SW480 (cell line): ENCODE results near the gene ZNF747.

Source experiments
- DNase-seq: peaks from one replicate; pipeline ENCODE4 v3.0.0-alpha.2; 2016; ENCODE audit warnings: low spot score

Gene ZNF747

GRCh38 chr16:30515275-30515674, 19.4 kb downstream of the ZNF747 start:
- no peak for DNase-seq

- DNase-seq, result no peak
These were observed 23.1 kb downstream of the ZNF747 start for GRCh38 chr16:30511509-30511908.

GRCh38 chr16:30510376-30510938, 24.2 kb downstream of the ZNF747 start:
- DNase-seq, result no peak

DNA sequence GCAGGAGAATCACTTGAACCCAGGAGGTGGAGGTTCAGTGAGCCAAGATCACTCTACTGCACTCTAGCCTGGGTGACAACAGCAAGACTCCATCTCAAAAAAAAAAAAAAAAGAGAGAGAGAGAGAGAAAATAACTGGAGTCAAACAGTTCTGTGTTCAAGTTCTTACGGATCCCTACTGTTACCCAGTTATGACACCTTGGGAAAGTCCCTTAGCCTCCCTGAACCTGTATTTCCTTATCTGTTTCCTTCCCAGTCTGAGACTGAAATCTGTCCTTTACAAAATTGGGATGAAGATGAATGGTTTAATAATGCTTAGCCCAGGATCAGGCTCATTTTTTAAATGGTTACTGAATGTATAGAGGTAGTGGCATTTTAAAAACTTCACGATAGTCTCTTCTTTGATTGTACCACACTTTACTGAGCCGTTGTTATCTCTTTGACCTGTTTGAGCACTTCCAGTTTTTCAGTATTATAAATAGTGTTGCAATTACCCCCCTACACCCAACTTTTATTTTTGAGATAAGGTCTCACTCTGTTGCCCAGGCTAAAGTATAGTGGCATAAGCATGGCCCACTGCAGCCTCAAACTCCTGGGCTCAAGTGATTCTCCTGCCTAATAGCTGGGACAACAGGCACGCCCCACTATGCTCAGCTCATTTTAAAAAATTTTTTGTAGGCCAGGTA, 25.4 kb downstream of the ZNF747 start:
- no peak for DNase-seq

DNA sequence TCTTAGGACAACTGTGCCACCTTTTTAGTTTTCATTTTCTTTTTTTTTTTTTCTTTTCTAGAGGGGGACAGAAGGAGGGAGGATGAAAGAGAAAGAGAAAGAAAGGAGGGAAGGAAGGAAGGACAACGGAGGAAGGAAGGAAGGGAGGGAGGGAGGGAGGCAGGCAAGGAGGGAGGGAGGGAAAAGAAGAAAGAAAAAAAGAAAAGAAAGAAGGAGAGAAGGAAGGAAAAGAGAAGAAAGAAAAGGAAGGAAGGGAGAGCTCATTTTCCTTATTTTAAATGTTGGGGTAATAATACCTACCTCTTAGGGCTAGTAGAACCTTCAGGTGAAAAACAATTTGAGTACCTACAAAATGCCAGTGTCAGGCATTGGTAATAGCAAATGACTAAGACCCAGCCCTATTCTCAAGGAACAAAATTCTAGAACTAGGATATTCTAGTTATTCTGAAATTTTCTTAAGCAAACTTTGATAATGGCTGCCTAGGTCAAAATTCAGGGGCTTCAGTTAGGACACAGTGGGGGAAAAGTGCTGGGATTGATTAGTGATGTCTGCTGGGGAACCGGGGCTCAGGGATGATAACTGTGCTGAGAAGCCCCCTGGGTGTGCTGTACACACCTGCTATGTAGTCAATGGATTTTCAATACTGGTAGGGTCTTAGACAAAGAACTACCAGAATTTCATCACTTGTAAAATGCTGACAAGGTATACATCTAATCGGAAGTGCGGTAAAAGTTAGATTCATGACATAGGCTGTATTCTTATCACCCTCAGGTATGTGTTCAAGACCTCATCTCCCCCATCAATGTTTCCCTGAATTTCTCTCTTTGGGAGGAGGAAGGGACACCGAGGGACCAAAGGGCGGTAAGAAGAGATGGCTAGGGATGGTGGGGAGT, 31.0 kb downstream of the ZNF747 start:
- DNase-seq, result no peak

- DNase-seq, result no peak
These were observed 35.4 kb downstream of the ZNF747 start for GRCh38 chr16:30499284-30499683.

DNA sequence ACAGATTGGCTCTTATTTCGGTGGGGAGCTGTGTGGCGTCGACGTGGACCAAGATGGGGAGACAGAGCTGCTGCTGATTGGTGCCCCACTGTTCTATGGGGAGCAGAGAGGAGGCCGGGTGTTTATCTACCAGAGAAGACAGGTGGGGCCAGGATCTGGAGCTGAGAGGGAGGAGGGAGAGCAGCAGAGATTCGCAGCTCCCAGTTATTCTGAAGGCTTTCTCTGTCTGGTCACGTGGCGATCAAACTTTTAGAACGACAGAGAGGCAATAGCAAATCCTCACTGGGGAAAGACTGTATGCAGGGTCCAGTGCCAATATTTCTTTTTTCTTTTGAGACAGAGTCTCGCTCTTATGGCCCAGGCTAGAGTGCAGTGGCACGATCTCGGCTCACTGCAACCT, 39.9 kb downstream of the ZNF747 start:
- no peak for DNase-seq

DNA sequence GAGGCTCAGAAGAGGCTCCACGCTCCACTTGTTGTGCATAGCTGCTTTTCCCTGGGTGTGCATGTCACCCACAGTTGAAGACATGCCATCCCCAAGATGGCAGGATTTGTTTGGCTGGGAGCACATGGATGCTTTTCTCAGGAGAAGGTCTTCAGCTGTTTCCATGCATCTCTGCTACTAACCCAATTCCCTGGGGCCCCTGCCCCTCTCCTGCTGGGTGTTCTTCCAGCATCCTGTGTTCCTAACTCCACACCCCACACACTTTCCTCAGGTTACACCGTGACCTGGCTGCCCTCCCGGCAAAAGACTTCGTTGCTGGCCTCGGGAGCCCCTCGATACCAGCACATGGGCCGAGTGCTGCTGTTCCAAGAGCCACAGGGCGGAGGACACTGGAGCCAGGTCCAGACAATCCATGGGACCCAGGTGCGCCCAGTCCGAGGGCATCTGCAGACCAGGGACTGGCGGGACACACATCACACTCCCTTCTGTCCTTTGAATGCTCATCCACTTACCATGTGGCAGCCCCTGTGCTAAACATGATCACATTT, 40.6 kb downstream of the ZNF747 start:
- DNase-seq, result no peak

- DNase-seq, result peak; percentile 55
These were observed 42.8 kb downstream of the ZNF747 start for GRCh38 chr16:30491744-30492308.

DNA sequence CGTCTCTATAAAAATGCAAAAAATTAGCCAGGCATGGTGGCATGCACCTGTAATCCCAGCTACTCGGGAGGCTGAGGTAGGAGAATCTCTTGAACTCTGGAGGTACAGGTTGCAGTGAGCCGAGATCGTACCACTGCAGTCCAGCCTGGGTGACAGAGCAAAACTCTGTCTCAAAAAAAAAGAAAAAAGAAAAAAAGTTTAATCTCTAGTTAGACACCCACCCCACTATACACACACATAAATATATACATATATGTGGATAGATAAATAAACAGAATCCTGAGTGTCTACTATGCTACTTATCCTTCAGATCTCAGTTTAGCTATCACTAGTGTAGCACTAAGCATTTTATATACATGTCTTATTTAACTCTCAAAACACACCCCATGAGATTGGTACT, 43.4 kb downstream of the ZNF747 start:
- DNase-seq, result no peak

GRCh38 chr16:30490210-30490609, 44.4 kb downstream of the ZNF747 start:
- no peak for DNase-seq

GRCh38 chr16:30488764-30489605, 45.7 kb downstream of the ZNF747 start:
- DNase-seq, result no peak

DNA sequence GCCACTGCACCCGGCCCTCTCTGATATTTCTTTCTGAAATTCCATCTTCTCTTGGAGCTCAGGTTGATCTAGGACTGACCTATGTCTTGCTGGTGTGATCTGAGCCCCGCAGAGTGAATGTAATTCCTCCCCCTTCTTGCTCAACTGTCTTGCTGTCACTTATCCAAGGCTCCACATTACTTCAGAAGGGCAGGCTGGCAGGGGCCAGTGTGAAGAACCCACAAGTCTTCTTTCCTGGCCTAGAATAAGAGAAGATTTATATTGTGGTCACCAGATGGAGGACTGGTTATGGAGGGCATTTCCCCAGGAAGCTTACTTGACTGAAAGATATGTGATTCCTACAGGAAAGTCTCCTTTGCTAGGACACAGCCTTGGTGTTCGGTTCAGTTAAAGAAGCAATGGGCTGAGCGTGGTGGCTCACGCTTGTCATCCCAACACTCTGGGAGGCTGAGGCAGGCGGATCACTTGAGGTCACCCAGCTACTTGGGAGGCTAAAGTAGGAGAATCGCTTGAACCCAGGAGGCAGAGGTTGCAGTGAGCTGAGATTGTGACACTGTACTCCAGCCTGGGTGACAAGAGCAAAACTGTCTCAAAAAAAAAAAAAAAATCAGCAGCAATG, 48.7 kb downstream of the ZNF747 start:
- DNase-seq, result no peak

DNA sequence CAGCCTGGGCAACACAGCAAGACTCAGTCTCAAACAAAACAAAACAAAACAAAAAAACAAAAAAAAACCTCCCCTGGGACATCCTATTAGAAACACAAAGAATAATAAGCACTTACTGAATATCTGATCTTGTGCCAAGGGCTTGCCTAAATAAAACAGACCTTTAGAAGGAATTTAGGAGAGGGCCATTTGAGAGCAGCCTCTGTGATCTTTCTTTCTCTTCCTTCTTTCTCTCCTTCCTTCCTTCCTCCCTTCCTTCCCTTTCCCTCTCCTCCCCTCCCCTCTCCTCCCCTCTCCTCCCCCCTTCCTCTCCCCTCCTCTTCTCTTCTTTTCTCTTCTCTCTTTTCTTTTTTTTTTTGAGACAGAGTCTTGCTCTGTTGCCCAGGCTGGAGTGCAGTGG, 49.8 kb downstream of the ZNF747 start:
- no peak for DNase-seq

- peak; percentile 14 for DNase-seq
These were observed 52.3 kb downstream of the ZNF747 start for GRCh38 chr16:30482366-30482765.

DNA sequence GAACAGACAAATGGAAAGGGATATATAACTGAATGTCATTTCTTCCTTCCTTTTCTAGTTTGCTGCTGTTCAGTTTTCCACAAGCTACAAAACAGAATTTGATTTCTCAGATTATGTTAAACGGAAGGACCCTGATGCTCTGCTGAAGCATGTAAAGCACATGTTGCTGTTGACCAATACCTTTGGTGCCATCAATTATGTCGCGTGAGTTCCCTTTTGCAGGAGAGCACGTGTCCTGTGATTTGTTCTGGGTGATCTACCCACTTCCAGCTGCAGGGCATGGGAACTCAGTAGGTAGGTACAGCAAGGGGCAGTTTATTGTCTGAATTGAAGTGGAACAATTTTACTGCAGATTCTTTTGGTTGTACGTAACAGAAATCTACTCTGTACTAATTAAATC, 53.3 kb downstream of the ZNF747 start:
- no peak for DNase-seq
